Measurements from ENCODE around the gene AHRR.
"Not testable (repeated sequence)": the region's sequence is repeated elsewhere in the genome, so short reads cannot be mapped to it uniquely, and the experiment has no call there.

DNA sequence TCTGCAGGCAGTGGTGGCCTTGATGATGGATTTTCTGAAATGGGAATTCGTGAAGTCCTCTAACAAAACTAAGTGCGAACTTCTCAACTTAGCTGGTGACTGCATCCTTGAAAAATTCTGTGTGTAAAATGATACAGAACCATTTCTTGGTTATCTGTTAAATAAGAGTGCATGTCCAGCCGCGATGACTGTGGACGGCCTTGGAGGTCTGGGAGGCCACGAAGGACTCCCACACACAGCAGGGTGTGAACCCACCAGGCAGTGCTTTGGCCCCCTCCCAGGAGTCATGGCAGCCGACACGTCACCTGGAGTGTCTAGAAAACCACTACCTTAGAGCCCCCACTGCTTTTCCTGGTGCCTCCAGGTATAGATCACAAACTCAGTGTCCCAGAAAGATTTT, 17.8 kb upstream of the AHRR start:
- not testable (repeated sequence) for TF ChIP-seq CTCF (IDR thresholded peaks at IDR 0.05; ENCODE audit: poor library complexity); EZH2 (IDR thresholded peaks at IDR 0.05; ENCODE audit: borderline replicate concordance)
